IPS DF 6.9 (cell line): ENCODE results near the gene PRICKLE2.

Experiments used
- DNase-seq: peaks from one replicate; pipeline ENCODE4 v3.0.0-alpha.2; 2013; ENCODE audit warnings: low read depth, low spot score
- H3K27ac ChIP-seq: one replicate; pipeline ENCODE4 v1.5.1; 2013; ENCODE audit warnings: low read length, control low read depth
- H3K27me3 ChIP-seq: 2 replicates; pipeline ENCODE4 v1.6.1; 2013; ENCODE audit warnings: mild to moderate bottlenecking, low read length; ENCODE audit not compliant: control insufficient read depth, insufficient read depth
- H3K36me3 ChIP-seq: 2 replicates; pipeline ENCODE4 v1.6.1; 2013; ENCODE audit warnings: low read length; ENCODE audit not compliant: control insufficient read depth, insufficient read depth
- H3K4me1 ChIP-seq: 2 replicates; pipeline ENCODE4 v1.6.1; 2013; ENCODE audit warnings: low read length; ENCODE audit not compliant: control insufficient read depth, insufficient read depth
- H3K4me3 ChIP-seq: 2 replicates; pipeline ENCODE4 v1.5.1; 2013; ENCODE audit warnings: mild to moderate bottlenecking, low read length
- H3K9me3 ChIP-seq: 2 replicates; pipeline ENCODE4 v1.6.1; 2013; ENCODE audit warnings: low read length, inconsistent platforms; ENCODE audit not compliant: control insufficient read depth, insufficient read depth
- WGBS: extraction: QIAGEN DNeasy Blood & Tissue Kit; methylation state at CpG from one replicate; pipeline ENCODE4 v1.1.7; 2013; ENCODE audit warnings: mixed read lengths, missing lambda C conversion rate; ENCODE audit not compliant: insufficient read length, insufficient coverage; 5-methylcytosine and 5-hydroxymethylcytosine counted together

PRICKLE2 gene

DNA sequence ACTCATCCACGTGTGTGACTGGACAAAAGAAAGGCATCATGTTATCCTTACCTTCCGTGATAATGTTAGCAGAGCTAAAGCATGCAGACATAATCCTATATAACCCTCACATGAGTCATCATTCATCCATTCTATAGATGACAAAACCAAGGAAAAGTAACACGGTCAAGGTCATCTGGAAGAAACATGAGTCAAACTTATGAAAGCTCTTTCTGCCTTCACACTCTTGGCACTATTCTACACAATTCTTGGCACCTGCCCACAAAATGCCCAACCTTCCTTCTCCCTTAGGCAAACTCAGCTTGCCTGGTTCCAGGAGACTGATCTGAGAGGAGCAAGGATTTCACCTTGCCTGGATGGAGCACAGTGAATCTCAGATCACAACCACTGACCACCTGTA lies 66.9 kb downstream of the PRICKLE2 start:
- H3K27ac ChIP-seq: no peak overlapping the region
- H3K4me3 ChIP-seq: no peak overlapping the region
- peaks cover 3% of the 10 kb centered on the region; the same call in 1 of the 2 replicates for H3K4me1 ChIP-seq
- whole genome bisulfite sequencing: no CpG with 5 or more reads among the region's 3 CpGs
- no peaks in the 10 kb centered on the region for H3K36me3 ChIP-seq
- H3K9me3 ChIP-seq: no peaks in the 10 kb centered on the region
- DNase-seq: no peak
- H3K27me3 ChIP-seq: no peaks in the 10 kb centered on the region

DNA sequence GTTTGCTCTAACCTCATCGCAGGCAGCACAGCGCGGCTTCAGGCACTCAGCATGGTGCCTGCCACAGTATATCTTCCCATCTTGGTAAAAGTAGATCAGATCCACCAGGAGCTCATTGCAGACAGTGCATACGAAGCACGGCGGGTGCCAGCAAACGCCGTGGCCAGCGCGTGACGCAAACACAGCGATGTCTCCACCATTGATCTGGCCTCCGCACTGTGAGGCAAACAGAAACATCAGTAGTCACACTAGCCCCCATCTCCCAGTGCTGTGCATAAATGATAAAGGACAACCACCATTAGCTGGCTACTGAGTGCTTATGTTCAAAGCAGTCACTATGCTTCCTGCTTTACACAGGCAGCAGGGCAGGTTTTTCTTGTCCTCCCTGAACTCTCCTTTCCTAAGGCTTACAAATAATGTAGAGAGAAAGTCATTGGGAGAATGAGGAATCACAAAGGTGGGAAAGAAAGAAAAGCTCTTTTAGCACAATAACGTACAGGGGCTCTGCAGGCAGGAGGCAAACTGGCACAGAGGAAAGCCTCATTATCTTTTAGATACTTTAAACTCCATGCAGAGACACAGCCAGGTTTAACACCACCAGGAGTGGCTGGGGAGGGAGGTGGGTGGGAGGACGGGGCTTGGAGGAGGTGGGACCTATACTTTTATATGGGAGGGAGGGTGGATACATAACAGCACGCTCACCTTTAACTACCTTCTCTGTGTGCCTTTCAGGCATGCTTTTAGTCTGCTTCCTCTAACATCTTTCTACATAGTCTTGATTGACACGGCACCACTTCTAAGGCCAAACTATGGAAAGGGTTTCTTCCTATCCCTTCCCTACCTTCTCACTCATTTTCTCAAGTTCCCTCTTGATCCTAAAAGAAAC lies 67.9 kb downstream of the PRICKLE2 start:
- WGBS: no CpG with 5 or more reads among the region's 17 CpGs
- no peaks in the 10 kb centered on the region for H3K36me3 ChIP-seq
- H3K4me3 ChIP-seq: no peak overlapping the region
- H3K27me3 ChIP-seq: no peaks in the 10 kb centered on the region
- H3K9me3 ChIP-seq: no peaks in the 10 kb centered on the region
- no peak overlapping the region for H3K27ac ChIP-seq
- no peak for DNase-seq
- H3K4me1 ChIP-seq: peaks cover 2% of the 10 kb centered on the region; the same call in 1 of the 2 replicates

DNA sequence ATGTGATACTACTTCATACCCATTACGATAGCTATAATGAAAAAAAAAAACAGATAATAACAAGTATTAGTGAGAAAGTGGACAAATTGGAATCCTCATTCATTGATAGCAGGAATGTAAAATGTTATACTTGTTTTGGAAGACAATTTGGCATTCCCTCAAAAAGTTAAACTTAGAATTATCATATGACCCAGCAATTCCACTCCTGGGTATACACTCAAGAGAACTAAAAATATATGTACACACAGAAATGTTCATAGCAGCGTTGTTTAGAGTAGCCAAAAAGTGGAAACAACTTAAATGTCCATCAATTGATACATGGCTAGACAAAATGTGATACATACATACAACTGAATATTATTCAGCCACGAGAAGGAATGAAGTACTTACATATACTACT lies 69.9 kb downstream of the PRICKLE2 start:
- WGBS: no CpG with 5 or more reads among the region's 3 CpGs
- H3K36me3 ChIP-seq: no peaks in the 10 kb centered on the region

DNA sequence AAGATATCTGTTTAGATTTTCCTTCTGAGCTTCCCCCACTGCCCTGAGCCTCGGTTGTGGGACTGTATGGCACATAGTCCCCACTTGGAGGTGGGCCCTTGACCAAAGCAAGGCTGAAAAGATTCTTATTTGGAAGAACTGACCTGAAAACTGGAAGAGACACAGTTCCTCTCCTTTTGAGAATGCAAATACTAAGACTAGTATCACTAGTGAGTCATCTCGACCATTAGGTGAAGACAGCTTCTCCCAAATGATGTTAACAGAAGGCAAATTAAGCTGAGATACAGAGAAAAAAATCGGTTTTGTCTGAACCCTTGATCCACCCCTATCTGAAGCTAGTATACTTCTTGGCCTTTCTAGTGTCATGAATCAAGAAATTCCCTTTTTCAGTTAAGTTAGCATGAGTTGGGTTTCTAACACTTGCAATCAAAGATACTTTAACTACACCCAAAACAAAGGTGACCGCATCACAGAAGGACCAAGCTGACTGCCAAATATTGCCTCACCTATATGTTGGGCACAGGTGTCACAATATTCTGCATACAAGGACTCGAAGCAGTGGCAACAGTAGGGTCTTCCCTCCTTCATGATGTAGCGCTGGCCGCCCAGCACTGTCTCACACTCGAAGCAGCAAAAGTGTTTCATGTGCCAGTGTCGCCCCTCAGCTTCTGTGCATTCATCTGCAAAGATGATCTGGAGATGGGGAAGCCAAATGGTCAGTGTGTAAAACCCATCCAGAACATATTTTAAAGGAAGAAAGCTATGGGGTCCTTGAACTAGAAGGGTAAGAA lies 72.4 kb downstream of the PRICKLE2 start:
- no peaks in the 10 kb centered on the region for H3K27me3 ChIP-seq
- H3K4me1 ChIP-seq: peaks cover 2% of the 10 kb centered on the region; the same call in 1 of the 2 replicates
- no peak for DNase-seq
- H3K4me3 ChIP-seq: no peak overlapping the region
- WGBS: no CpG with 5 or more reads among the region's 9 CpGs
- no peaks in the 10 kb centered on the region for H3K36me3 ChIP-seq
- no peak overlapping the region for H3K27ac ChIP-seq
- no peaks in the 10 kb centered on the region for H3K9me3 ChIP-seq

More for the DNA sequence above, 69.9 kb downstream of the PRICKLE2 start:
- H3K27ac ChIP-seq: no peak overlapping the region
- H3K4me3 ChIP-seq: no peak overlapping the region
- H3K4me1 ChIP-seq: peaks cover 2% of the 10 kb centered on the region; the same call in 1 of the 2 replicates
- DNase-seq: no peak
- H3K27me3 ChIP-seq: no peaks in the 10 kb centered on the region
- H3K9me3 ChIP-seq: no peaks in the 10 kb centered on the region

DNA sequence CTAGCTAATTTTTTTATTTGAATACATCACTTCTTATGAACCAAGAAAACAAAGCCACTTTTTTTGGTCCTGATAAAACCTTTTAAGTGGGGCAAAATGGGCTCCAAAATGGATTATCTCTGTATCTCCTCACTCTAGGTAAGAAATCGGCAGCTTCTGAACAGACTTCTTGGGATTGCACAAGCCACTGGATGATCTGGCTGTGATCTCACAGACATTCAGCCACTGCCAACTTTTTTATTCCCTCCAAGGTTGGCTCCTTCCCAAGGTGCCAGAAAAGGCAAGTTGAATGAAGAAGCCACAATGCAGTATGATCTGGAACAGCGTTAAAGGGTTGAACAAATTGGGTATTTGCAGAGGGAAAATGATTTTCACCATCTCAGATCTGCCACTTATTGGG lies 73.2 kb downstream of the PRICKLE2 start:
- H3K4me1 ChIP-seq: peaks cover 2% of the 10 kb centered on the region; the same call in 1 of the 2 replicates
- WGBS: no CpG with 5 or more reads among the region's 2 CpGs
- no peak for DNase-seq
- H3K4me3 ChIP-seq: no peak overlapping the region
- no peaks in the 10 kb centered on the region; the same call in 1 of the 2 replicates for H3K36me3 ChIP-seq
- no peaks in the 10 kb centered on the region for H3K9me3 ChIP-seq
- H3K27me3 ChIP-seq: no peaks in the 10 kb centered on the region
- no peak overlapping the region for H3K27ac ChIP-seq

DNA sequence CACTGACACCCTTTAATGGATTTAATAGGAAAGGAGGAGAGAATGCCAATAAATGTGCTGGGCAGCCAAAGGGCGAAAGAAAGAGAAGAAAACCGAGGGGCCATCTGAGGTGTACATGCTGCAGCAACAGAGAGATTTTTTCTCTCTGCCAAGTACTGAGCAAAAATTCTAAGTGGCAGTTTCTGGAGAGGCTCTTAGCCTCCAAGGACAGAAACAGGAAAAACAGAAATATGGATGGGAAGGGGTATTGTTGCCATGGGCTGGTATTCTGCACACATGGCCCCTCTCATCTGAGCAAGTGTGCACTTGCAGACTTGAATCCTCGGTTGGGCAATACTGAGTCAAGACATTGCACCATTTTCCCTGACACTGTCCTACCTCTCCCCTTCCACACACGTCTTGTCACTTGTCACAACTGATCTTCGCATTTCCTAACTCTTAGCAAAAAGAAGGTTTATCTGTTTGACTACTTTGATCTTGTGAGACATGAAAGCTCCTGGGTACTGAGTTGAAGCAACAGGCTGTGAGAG lies 73.9 kb downstream of the PRICKLE2 start:
- Histone ChIP-seq H3K27me3 (no peaks in the 10 kb centered on the region), H3K4me1 (no peaks in the 10 kb centered on the region), H3K36me3 (no peaks in the 10 kb centered on the region; the same call in 1 of the 2 replicates), H3K9me3 (no peaks in the 10 kb centered on the region), H3K27ac (no peak overlapping the region), H3K4me3 (no peak overlapping the region)
- DNase-seq: no peak
- no CpG with 5 or more reads among the region's 5 CpGs for WGBS

DNA sequence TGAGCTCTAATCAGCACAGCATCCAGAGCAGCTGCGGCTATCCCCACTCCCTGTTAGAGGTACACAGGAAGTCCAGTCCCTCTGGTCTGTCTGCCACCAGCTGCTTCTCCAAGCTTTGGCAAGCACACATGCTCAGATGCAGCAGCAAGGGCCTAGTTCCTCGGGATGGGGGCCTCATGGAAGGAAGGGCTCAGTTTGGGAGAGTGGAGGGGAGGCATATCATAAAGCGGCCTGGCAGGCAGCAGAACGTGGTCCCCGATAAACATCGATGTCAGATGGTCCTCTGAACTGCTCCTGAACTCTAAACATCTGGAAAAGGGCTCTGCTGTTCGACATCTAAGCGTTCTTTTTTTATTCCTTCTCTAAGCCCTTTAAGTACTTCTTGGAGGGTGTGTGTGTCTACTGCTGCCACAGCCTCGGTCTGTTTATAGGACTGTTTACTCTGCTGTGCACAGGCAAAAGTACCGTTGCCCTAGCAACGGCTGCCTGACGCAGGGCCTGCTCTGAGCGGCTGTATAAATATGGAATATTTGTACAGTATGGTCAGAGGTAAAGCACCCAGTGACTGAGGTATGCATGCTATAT lies 74.6 kb downstream of the PRICKLE2 start:
- no peak for DNase-seq
- Histone ChIP-seq H3K27ac (no peak overlapping the region), H3K4me3 (no peak overlapping the region), H3K27me3 (no peaks in the 10 kb centered on the region), H3K4me1 (no peaks in the 10 kb centered on the region), H3K9me3 (no peaks in the 10 kb centered on the region), H3K36me3 (no peaks in the 10 kb centered on the region; the same call in 1 of the 2 replicates)
- no CpG with 5 or more reads among the region's 13 CpGs for WGBS

DNA sequence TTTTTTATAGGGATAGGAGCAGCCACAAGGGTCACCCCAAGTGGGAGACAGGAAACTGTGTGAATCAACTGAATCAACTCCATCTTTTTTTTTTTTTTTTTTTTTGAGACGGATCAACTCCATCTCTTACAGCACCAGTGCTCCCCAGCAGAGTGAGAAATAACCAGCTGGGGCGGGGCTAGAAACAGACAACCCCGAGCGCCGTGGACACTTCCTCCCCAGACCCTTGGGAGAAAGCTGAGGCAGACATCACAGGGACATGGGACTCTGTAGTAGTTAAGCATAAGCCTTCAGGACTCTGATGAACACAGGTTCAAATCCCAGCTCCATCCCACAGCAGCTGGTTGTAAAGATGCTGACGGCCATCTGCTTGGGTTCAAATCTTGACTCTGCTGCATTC lies 75.4 kb downstream of the PRICKLE2 start:
- Histone ChIP-seq H3K4me3 (no peak overlapping the region), H3K9me3 (no peaks in the 10 kb centered on the region), H3K27me3 (no peaks in the 10 kb centered on the region), H3K36me3 (no peaks in the 10 kb centered on the region; the same call in 1 of the 2 replicates), H3K4me1 (no peaks in the 10 kb centered on the region), H3K27ac (no peak overlapping the region)
- no peak for DNase-seq
- no CpG with 5 or more reads among the region's 6 CpGs for whole genome bisulfite sequencing

DNA sequence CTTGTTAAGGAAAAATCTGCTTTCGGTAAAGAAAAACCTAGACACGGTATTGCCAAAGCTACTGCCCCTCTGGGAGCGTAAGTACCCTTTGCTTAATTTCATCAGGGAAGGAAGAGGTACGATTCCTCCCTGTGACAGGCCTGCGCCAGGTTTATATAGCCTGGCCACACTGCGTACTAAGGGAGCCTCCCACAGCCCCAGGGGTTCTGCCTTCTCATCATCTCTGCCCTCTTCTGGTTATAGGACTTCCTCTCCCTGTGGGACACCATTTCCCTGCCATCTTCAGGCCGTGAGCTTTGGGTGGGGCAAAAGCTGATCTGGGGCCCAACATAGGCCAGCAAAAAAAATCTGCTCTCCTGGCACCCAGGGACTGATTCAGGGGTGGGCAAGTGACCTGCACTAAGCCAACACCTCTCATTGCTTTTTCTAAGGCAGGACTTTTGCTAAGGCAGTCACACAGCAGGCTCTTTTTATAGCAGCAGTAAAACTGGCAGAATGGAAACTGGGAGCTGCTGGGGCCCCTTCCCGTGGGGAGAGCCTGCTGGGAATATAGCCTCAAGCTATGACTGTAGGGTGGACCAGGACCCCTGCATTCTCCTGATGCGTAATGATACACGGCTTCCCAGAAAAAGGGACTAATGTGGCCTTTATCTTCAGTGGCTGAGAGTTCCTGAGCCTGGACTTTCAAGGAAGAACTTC lies 76.2 kb downstream of the PRICKLE2 start:
- WGBS: no CpG with 5 or more reads among the region's 10 CpGs
- Histone ChIP-seq H3K4me3 (no peak overlapping the region), H3K27me3 (no peaks in the 10 kb centered on the region), H3K36me3 (no peaks in the 10 kb centered on the region; the same call in 1 of the 2 replicates), H3K4me1 (no peaks in the 10 kb centered on the region), H3K27ac (no peak overlapping the region), H3K9me3 (no peaks in the 10 kb centered on the region)
- DNase-seq: no peak
